CD4-positive, alpha-beta T cell treated with Interleukin-6 for 4 hours (primary cell): ENCODE measurements around the gene OTOS.
A peak's percentile ranks its signal among the peaks of the same experiment; 100 is the strongest.

Source experiments
- DNase-seq: peaks from one replicate; pipeline ENCODE4 v3.0.0-alpha.2; 2020; ENCODE audit warnings: mixed read lengths

Gene OTOS

DNA sequence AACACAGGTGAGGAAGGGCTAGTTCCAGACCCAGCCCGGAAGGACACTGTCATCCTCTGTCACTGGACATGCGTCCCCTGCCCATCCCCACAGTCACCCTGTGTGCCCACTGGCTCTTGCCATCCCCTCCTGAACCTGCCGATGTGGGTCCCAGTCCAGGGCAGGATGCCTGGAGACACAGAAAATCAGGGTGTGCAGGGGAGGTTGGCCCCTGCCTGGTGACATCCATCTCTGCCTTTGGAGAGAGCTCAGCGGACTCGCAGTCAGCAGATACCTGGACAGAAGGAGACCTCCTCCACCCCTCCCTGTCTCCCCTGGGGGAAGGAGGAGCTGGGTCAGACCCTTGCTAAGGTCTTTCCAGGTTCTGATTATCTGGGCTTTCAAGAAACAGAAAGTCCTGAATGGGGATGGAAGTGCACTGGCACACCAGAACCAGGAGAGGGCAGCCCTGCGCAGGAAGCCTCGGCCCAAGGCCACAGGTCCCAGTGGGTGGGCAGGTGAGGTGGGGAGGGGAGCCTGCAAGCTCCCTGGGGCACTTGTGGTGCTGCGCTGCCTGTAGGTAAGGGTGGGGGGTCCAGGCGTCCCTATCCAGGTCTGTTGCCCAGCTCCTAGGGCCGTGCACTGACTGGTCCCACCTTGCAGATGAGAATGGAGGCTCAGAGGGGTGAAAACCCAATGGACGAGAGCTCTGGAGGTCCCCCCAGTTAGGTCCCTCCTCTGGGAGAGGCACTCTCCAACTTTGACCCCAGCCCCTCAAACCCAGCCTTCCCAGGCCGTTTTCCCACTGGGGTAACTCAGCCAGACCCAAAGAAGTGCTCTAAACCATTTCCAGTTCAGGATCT lies 9.7 kb upstream of the OTOS start:
- DNase-seq = peak; percentile 22

DNA sequence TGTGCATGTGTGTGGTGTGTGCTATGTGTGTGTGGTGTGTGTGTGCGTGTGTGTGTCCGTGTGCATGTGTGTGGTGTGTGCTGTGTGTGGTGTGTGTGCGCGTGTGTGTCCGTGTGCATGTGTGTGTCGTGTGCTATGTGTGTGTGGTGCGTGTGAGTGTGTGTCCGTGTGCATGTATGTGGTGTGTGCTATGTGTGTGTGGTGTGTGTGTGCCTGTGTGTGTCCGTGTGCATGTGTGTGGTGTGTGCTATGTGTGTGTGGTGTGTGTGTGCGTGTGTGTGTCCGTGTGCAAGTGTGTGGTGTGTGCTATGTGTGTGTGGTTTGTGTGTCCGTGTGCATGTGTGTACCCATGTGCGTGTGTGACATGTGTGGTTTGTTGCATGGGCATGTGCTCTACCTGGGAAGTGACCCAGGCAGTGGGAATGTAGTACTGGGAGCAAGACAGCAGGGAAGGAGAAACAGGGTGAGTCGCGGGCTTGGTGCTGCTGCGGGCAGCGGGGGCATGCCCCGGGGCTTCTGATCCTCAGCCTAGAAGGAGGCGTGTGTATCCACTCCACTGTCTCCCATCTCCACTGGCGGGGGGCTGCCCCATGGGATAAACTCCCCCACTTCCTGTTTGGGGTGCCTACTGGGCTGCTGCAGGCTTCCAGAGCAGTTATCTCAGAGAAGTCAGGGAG lies 7.6 kb upstream of the OTOS start:
- no peak for DNase-seq

DNA sequence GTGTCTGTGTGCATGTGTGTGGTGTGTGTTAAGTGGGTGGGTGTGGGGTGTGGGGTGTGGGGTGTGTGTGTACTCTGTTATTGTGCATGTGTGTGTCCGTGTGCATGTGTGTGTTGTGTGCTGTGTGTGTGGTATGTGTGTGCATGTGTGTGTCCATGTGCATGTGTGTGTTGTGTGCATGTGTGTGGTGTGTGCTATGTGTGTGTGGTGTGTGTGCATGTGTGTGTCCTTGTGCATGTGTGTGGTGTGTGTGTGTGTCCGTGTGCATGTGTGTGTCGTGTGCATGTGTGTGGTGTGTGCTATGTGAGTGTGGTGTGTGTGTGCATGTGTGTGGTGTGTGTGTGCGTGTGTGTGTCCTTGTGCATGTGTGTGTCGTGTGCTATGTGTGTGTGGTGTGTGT lies 6.9 kb upstream of the OTOS start:
- no peak for DNase-seq

GRCh38 chr2:240146627-240147278 lies 6.3 kb upstream of the OTOS start:
- no peak for DNase-seq

DNA sequence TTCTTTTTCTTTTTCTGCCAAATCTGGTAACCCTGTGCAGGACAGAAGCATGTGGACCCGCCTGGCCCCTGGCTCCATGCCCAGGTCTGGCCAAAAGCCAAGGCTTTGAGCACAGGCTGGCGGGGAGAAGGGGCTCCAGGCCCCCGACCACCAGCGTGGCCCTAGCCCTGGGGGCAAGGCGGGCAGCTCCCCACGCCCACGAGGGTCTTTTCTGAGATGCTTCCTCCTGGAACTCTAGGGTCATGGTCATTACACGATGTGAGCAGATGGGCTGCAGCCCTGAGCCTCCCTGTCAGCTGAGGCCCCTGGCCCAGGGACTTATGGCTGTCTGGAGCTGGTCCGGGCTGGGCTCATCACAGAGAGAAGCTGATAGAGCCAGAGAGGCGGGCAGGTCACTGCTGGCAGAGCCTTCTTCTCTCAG lies 5.7 kb upstream of the OTOS start:
- no peak for DNase-seq

DNA sequence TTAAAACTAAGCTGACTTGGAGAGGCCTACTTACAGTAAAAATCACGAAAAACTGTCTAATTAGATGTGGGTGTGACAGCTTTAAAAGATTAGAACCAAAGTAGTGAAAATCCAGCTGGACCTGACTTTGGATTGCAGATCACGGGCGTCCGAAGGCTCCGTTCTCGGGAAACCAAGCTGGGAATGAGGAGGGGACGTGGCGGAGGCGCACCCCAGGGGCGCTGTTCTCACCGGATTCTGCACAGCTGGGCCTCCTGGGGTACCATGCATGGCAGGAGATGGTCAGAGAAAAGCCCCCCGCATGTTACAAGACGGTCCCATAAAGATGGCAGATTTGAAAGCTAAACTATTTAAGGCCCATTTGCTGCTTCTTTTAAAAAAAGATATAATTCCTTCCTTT lies 5.0 kb upstream of the OTOS start:
- DNase-seq = no peak

GRCh38 chr2:240144649-240145261 lies 4.3 kb upstream of the OTOS start:
- DNase-seq = no peak

- DNase-seq = peak; percentile 81
Measured at GRCh38 chr2:240143801-240144648, 3.6 kb upstream of the OTOS start.

DNA sequence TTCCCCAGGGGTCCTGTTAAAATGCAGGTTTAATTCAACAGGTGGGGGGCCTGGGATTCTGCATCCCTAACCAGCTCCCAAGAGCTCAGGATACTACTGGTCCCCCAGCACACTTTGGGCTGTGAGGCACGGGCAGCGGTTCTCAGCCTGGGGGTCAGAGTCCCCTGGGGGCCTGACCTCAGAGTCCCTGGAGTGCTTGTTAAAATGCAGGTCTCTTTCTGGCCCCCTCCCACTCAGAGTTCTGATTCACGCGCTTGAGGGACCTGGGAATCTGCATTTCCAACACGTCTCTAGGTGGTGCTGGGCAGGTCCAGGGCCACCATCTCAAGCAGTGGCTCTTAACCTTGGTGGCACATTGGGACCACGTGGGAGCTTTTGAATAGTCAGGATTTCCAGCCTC lies 2.8 kb upstream of the OTOS start:
- DNase-seq = no peak

GRCh38 chr2:240142859-240143258 lies 2.4 kb upstream of the OTOS start:
- DNase-seq = no peak

- DNase-seq = no peak
Measured at GRCh38 chr2:240142256-240142775, 1.9 kb upstream of the OTOS start.

DNA sequence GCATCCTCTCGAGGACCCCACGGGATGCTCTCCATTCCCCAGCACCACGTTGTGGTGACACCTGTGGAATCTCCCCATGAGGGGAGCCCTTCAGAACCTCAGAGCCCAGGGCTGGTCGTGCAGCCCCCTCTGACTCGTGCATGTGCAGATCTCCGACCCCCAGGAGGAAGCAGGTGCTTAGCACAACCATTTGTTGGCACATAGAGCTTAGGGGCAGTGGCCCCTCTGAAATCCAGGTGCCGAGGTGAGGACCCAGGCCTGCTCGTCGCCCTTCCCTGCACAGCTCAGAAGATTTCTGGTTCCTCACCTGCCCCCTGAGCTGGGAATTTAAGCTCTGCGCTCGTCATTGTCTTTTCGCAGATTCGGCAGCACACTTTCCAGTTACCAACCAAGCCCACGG lies 1.3 kb upstream of the OTOS start:
- DNase-seq = no peak

- no peak for DNase-seq
Measured at GRCh38 chr2:240140920-240141319, 462 bp upstream of the OTOS start.

DNA sequence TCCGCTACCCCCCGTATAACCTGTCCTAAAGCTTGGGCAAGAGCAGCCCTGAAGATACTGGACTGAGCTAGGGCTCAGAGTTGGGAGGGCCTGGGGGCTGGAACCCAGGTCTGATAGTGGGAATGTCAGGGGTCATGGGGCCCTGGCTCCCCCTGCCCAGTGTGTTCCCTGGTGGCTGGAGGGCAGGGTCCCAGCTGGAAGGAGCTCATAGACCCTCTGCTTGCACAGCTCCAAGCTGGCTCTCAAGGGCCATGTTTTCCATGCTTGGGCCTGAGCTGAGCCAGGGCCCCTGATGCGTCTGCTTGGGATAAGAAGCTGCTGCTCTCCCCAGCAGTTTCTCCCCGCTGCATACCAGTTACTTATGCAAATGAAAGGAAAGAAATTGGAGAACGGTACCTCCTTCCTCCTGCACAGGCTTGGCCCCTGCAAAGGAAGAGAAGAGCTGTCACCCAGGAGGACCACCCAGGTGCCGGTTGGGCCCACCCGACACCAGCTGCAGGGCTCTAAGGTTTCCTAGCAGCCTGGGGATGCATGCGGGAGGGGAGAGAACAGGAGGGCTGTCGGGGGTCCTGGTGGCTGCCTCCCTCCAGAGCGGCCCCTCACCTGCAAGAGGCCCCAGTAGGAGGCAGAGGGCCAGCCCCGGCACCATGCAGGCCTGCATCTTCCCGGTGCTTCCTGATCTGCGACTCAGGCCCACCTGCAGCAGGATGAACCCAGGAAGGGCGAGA lies 628 bp downstream of the OTOS start:
- DNase-seq = no peak

- no peak for DNase-seq
Measured at GRCh38 chr2:240139011-240139441, 1.4 kb downstream of the OTOS start.

- no peak for DNase-seq
Measured at GRCh38 chr2:240138254-240138984, 2.0 kb downstream of the OTOS start.

- no peak for DNase-seq
Measured at GRCh38 chr2:240137596-240138253, 2.7 kb downstream of the OTOS start.

DNA sequence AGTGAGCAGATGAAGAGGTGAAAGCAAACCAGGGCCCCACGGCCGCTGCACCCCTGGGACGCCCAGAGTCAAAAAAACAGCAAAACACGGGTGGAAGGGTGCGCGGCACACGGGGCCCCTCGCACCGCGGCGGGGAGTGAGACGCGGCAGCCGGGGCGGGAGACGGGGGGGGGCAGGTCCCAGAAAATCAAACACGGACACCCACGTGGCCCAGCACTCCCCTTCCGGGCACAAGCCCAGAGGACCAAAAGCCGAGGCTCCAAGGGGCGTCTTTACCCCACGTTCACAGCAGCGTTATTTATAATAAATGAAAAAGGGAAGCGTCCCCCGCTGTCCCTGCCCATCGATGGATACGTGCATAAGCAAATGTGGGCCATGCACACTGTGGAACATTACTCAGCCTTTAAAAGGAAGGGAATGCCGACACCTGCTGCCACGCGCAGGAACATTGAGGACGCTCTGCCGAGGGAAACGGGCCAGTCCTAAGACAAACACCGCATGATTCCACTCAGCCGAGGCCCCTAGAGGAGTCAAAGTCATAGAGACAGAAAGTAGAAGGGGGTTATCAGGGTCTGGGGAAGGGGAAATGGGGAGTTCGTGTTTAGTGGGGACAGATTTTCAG lies 3.7 kb downstream of the OTOS start:
- peak; percentile 55 for DNase-seq

GRCh38 chr2:240136013-240136670 lies 4.3 kb downstream of the OTOS start, which contains the start of gene COPS9:
TSS of gene COPS9 (minus strand) at chr2:240136305. CDS start at chr2:240136284, 21 bp downstream.
- peak; percentile 87 for DNase-seq
